SH-SY5Y (cell line): ENCODE data around the gene TOB2.

Source experiments
- GATA2 ChIP-seq: IDR thresholded peaks from 2 replicates; pipeline ENCODE4 v1.6.1; 2011; ENCODE audit warnings: mild to moderate bottlenecking, low read depth, low read length
- GATA3 ChIP-seq: IDR thresholded peaks from 2 replicates; pipeline ENCODE4 v1.6.1; 2011; ENCODE audit warnings: low read depth, mild to moderate bottlenecking, low read length, moderate library complexity

- TF ChIP-seq GATA2 (no peak), GATA3 (no peak)
Measured at GRCh38 chr22:41435560-41435959, 11.0 kb downstream of the TOB2 start.
